ENCODE data around the gene FOXK2. TPM values are rescaled to one million over a fixed set of nuclear protein-coding genes. Genes with fewer than 3 reads are reported as not detected.
"Not testable (repeated sequence)": the region's sequence is repeated elsewhere in the genome, so short reads cannot be mapped to it uniquely, and the experiment has no call there.

The FOXK2 gene
- total RNA-seq, 4 donors from 2014 or later = 27.0 to 51.6 (median 45.3) TPM

DNA sequence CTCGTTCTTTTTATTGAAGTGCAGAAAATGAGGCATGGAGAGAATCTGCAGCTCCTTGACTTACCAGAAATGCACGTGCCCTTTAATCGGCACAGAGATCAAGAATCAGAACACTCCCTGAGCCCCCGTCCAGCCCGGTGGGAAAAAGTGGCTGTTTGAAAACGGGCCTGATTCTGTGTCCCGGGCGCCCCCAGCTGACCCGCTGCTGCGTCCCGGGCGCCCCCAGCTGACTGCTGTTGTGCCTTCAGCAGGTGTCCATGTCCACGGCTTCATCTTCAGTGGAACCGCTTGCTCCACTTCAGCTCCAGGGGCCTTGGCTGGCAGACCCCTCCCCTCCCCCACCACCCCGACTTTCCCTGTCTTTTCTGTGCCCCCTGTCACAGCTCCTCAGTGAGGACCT, 47.8 kb downstream of the FOXK2 start:
- no peaks in the 10 kb centered on the region for H3K27me3 ChIP-seq
- DNase-seq (ENCODE audit: extremely low spot score) = no peak
- WGBS = 92% methylated on average over 15 of the region's 15 CpGs
- no peak for TF ChIP-seq EP300 (IDR thresholded peaks at IDR 0.05)
- peaks cover 6 to 80% (median 58%) of the 10 kb centered on the region in 4 donors for H3K36me3 ChIP-seq
- H3K4me1 ChIP-seq = peaks cover 29 to 44% (median 32%) of the 10 kb centered on the region in 4 donors
- H3K9me3 ChIP-seq = no peaks in the 10 kb centered on the region
- no peak overlapping the region for H3K27ac ChIP-seq (replicated peaks in 1 of 4)
- no peak overlapping the region for H3K4me3 ChIP-seq
- intact Hi-C loops (cut with DNase I) = no loop called here

DNA sequence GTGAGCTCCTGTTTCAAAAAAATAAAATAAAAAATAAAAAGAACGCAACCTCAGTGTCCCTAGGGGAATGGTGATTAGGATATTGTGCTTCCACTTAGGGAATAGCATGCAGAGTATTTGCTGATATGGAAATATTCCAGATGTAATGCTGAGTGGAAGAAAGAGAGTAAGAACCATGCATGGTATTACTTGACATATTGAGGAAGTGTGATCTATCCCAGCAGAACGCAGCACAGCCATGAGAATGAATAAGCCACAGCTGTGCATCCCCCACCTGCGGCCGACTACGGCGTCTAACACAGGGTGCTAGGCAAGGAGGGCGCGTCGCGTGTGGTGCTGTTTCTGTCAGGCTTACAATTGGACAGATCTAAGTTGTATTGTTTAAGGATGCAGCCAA, 49.5 kb downstream of the FOXK2 start:
- Histone ChIP-seq H3K9me3 (no peaks in the 10 kb centered on the region), H3K36me3 (peaks cover 8 to 93% (median 75%) of the 10 kb centered on the region in 4 donors), H3K27me3 (no peaks in the 10 kb centered on the region), H3K4me3 (no peak overlapping the region), H3K27ac (replicated peaks in 1 of 4) (no peak overlapping the region), H3K4me1 (peaks cover 20 to 32% (median 26%) of the 10 kb centered on the region in 4 donors)
- TF ChIP-seq POLR2A (IDR thresholded peaks at IDR 0.05; ENCODE audit: low read depth) (no peak), POLR2AphosphoS5 (IDR thresholded peaks at IDR 0.05) (no peak), EP300 (IDR thresholded peaks at IDR 0.05) (no peak)
- TF ChIP-seq, protein P1, sequence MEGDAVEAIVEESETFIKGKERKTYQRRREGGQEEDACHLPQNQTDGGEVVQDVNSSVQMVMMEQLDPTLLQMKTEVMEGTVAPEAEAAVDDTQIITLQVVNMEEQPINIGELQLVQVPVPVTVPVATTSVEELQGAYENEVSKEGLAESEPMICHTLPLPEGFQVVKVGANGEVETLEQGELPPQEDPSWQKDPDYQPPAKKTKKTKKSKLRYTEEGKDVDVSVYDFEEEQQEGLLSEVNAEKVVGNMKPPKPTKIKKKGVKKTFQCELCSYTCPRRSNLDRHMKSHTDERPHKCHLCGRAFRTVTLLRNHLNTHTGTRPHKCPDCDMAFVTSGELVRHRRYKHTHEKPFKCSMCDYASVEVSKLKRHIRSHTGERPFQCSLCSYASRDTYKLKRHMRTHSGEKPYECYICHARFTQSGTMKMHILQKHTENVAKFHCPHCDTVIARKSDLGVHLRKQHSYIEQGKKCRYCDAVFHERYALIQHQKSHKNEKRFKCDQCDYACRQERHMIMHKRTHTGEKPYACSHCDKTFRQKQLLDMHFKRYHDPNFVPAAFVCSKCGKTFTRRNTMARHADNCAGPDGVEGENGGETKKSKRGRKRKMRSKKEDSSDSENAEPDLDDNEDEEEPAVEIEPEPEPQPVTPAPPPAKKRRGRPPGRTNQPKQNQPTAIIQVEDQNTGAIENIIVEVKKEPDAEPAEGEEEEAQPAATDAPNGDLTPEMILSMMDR (IDR thresholded peaks at IDR 0.05) = no peak
- no peak for DNase-seq (ENCODE audit: extremely low spot score)
- WGBS = 91% methylated on average over 10 of the region's 10 CpGs
- intact Hi-C loops (cut with DNase I) = no loop called here

DNA sequence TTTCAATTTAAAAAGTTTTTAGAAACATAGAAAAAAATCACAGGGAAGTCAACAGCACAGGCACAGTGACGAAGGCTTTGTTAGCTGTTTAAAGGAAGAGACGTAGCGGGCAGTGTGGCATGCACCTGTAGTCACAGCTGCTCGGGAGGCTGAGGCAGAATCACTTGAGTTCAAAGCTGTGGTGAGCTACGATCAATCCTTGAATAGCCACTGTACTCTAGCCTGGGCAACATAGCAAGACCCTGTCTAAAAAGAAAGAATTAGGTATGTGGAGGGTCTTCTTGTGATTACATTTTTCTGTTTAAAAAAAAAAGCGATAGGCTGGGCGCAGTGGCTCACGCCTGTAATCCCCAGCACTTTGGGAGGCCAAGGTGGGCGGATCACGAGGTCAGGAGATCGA, 50.1 kb downstream of the FOXK2 start:
- Histone ChIP-seq H3K36me3 (peaks cover 8 to 93% (median 77%) of the 10 kb centered on the region in 4 donors), H3K27ac (replicated peaks in 1 of 4) (no peak overlapping the region), H3K4me1 (peaks cover 20 to 32% (median 25%) of the 10 kb centered on the region in 4 donors), H3K4me3 (no peak overlapping the region), H3K27me3 (no peaks in the 10 kb centered on the region), H3K9me3 (no peaks in the 10 kb centered on the region)
- intact Hi-C loops (cut with DNase I) = no loop called here
- TF ChIP-seq EP300 (IDR thresholded peaks at IDR 0.05) (no peak), POLR2A (IDR thresholded peaks at IDR 0.05; ENCODE audit: low read depth) (no peak), POLR2AphosphoS5 (IDR thresholded peaks at IDR 0.05) (no peak)
- TF ChIP-seq, protein P1 (IDR thresholded peaks at IDR 0.05) = no peak
- 79% methylated on average over 11 of the region's 11 CpGs for WGBS
- no peak for DNase-seq (ENCODE audit: extremely low spot score)

DNA sequence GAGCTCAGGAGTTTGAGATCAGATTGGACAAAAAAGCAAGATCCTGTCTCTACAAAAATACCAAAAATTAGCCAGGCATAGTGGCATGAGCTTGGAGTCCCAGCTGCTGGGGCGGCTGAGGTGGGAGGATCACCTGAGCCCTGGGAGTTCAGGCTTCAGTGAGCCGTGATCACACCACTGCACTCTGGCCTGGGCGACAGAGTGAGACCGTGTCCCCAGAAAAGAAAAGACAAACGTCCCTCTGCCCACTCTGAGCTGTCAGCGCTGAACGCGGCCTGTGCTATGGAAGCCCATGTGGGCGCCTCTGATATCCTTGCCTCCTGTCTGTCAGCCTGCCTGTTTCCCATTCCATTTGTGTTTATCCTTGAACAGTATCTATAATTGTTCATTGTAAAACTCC, 50.7 kb downstream of the FOXK2 start:
- no peak for DNase-seq (ENCODE audit: extremely low spot score)
- no peak for TF ChIP-seq POLR2AphosphoS5 (IDR thresholded peaks at IDR 0.05)
- H3K36me3 ChIP-seq = peaks cover 8 to 93% (median 79%) of the 10 kb centered on the region in 4 donors
- H3K4me1 ChIP-seq = peaks cover 16 to 27% (median 23%) of the 10 kb centered on the region in 4 donors
- no peaks in the 10 kb centered on the region for H3K27me3 ChIP-seq
- intact Hi-C loops (cut with DNase I) = no loop called here
- WGBS = 92% methylated on average over 9 of the region's 9 CpGs
- H3K9me3 ChIP-seq = no peaks in the 10 kb centered on the region
- no peak overlapping the region for H3K27ac ChIP-seq (replicated peaks in 1 of 4)
- H3K4me3 ChIP-seq = no peak overlapping the region

DNA sequence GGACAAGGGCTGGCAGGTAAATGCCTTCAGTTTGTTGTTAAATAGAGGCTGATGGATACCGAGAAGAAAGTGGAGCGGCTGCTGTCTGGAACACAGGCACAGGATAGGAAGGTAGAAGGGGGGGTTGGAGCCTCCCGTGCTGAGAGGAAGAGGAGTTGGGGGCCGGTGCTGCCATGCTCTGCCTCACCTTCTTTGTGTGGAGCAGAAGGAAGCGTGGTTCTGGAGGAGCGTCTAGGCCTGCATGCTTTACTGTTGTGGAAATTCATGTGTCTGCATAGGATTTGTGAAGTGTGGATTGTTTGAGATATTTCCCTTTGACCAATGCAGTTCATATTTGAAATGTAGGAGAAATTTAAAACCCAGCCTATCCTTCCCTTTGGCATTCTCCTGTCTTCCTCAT, 52.3 kb downstream of the FOXK2 start:
- Histone ChIP-seq H3K9me3 (no peaks in the 10 kb centered on the region), H3K4me3 (no peak overlapping the region), H3K4me1 (peaks cover under 1 to 16% (median 11%) of the 10 kb centered on the region in 4 donors), H3K36me3 (peaks cover 8 to 93% (median 77%) of the 10 kb centered on the region in 4 donors), H3K27me3 (no peaks in the 10 kb centered on the region), H3K27ac (replicated peaks in 1 of 4) (no peak overlapping the region)
- WGBS = 96% methylated on average over 6 of the region's 6 CpGs
- DNase-seq (ENCODE audit: extremely low spot score) = no peak
- intact Hi-C loops (cut with DNase I) = no loop called here
- TF ChIP-seq POLR2A (IDR thresholded peaks at IDR 0.05; ENCODE audit: low read depth) = no peak
- TF ChIP-seq, protein P1 (IDR thresholded peaks at IDR 0.05) = no peak
- TF ChIP-seq EP300 (IDR thresholded peaks at IDR 0.05) = no peak
- TF ChIP-seq POLR2AphosphoS5 (IDR thresholded peaks at IDR 0.05) = no peak

DNA sequence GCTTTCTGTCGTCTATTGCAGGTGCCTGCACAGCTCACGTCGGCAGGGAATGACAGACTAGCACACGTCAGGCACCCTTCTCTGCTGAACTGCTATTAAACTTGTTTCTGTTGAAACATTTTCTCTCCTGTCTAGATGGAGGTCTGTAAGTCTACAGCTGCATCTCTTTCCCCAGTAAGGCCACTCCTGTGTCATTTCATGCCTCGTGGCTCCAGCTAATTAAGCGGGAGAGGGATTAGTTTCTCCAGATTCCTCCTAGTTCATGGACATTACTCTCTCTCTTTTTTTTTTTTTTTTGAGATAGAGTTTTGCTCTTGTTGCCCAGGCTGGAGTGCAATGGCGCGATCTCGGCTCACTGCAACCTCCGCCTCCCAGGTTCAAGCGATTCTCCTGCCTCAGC, 54.5 kb downstream of the FOXK2 start:
- peaks cover 8 to 83% (median 74%) of the 10 kb centered on the region in 4 donors for H3K36me3 ChIP-seq
- intact Hi-C loops (cut with DNase I) = no loop called here
- no peak for TF ChIP-seq POLR2A (IDR thresholded peaks at IDR 0.05; ENCODE audit: low read depth)
- no peak for TF ChIP-seq POLR2AphosphoS5 (IDR thresholded peaks at IDR 0.05)
- TF ChIP-seq EP300 (IDR thresholded peaks at IDR 0.05) = no peak
- TF ChIP-seq, protein P1 (IDR thresholded peaks at IDR 0.05) = no peak

DNA sequence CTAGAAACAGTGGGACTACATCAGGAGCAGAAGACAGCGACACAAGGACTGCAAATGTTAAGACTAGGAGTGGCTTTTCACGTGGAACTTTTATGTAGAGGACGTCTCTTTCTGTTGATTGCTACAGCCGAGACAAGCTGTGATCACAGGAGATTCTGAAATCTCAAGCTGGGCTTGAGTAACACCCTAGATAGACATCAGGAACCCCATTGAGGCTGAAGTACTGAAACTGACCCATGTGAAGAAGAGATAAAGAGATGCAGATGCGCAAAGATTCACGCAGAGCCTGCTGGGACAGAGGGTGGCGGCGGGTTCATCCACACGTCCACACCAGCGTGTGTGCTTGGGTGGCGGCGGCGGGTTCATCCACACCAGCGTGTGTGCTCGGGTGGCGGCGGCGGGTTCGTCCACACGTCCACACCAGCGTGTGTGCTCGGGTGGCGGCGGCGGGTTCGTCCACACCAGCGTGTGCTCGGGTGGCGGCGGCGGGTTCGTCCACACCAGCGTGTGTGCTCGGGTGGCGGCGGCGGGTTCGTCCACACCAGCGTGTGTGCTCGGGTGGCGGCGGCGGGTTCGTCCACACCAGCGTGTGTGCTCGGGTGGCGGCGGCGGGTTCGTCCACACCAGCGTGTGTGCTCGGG, 56.2 kb downstream of the FOXK2 start:
- H3K4me3 ChIP-seq; intact Hi-C loops (cut with DNase I); H3K27ac ChIP-seq (replicated peaks in 1 of 4); H3K9me3 ChIP-seq; DNase-seq (ENCODE audit: extremely low spot score); H3K27me3 ChIP-seq; H3K4me1 ChIP-seq: not testable (repeated sequence)
- 95% methylated on average over 34 of the region's 52 CpGs for WGBS
- peaks cover 8 to 78% (median 66%) of the 10 kb centered on the region in 4 donors for H3K36me3 ChIP-seq

More for the DNA sequence above, 54.5 kb downstream of the FOXK2 start:
- Histone ChIP-seq H3K4me3 (no peak overlapping the region), H3K27me3 (no peaks in the 10 kb centered on the region), H3K4me1 (peaks cover 0 to 10% (median 5%) of the 10 kb centered on the region in 4 donors), H3K27ac (replicated peaks in 1 of 4) (no peak overlapping the region), H3K9me3 (no peaks in the 10 kb centered on the region)
- WGBS = 89% methylated on average over 10 of the region's 11 CpGs
- no peak for DNase-seq (ENCODE audit: extremely low spot score)

Measured in esophagus muscularis mucosa (tissue), 4 donors.